ENCODE results near the gene OSBPL1A.

OSBPL1A gene

DNA sequence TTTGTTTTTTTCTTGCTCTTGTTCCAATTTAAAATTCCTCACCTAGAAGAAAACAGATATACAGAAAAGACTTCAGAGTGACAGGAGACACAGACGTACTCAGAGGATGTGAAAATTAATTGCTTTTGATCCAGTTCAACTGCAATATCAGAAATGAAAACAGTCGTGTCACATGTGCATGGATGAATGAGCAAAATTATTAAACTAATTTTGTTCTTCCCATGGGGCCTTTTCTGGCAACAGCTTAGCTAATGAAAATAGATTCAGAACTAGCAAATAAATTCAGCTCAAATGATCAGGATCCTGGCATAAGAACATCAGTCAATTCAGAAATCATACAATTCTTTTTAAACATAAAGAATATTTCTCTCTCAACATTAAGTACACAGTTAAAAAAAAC is 158.3 kb downstream of the OSBPL1A start:
- no peak overlapping the region for H3K27ac ChIP-seq (ENCODE audit: poor library complexity, severe bottlenecking)

DNA sequence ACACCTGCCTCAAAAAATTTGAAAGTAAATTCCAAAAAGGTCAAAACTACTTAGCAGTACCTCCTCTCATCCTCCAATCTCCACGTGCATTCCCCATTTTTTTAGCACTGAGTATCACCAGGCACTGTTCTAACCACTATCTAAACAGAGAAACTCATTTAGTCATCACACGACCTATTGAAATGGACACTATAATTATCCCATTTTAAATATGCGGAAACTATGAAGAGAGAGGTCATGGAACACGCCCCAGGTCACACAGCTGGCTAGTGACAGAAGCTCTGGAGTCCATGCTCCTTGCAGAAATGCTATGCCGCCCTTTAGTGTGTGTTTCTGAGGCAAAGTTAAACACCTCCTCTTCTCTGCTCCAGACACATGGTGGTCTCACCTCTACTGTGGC is 159.2 kb downstream of the OSBPL1A start:
- TF ChIP-seq CTCF (IDR thresholded peaks at IDR 0.05; ENCODE audit: poor library complexity, severe bottlenecking), result no peak
- DNase-seq (ENCODE audit: low spot score), result no peak
- H3K27ac ChIP-seq (ENCODE audit: poor library complexity, severe bottlenecking), result no peak overlapping the region
- H3K9me3 ChIP-seq (ENCODE audit: severe bottlenecking), result no peaks in the 10 kb centered on the region
- no peaks in the 10 kb centered on the region for H3K4me1 ChIP-seq (ENCODE audit: insufficient read depth, poor library complexity, severe bottlenecking)
- ATAC-seq (ENCODE audit: low read depth), result no peak
- no peaks in the 10 kb centered on the region for H3K27me3 ChIP-seq (ENCODE audit: insufficient read depth, poor library complexity, severe bottlenecking)
- no peak overlapping the region for H3K4me3 ChIP-seq (ENCODE audit: severe bottlenecking)
- peaks cover 3% of the 10 kb centered on the region; the same call in 1 of the 2 replicates for H3K36me3 ChIP-seq (ENCODE audit: low read depth)

More for the DNA sequence above, 158.3 kb downstream of the OSBPL1A start:
- ATAC-seq (ENCODE audit: low read depth) (no peak), DNase-seq (ENCODE audit: low spot score) (no peak)
- Histone ChIP-seq H3K27me3 (ENCODE audit: insufficient read depth, poor library complexity, severe bottlenecking) (no peaks in the 10 kb centered on the region), H3K9me3 (ENCODE audit: severe bottlenecking) (no peaks in the 10 kb centered on the region), H3K36me3 (ENCODE audit: low read depth) (peaks cover 2% of the 10 kb centered on the region; the same call in 1 of the 2 replicates), H3K4me1 (ENCODE audit: insufficient read depth, poor library complexity, severe bottlenecking) (no peaks in the 10 kb centered on the region), H3K4me3 (ENCODE audit: severe bottlenecking) (no peak overlapping the region)
- no peak for TF ChIP-seq CTCF (IDR thresholded peaks at IDR 0.05; ENCODE audit: poor library complexity, severe bottlenecking)

DNA sequence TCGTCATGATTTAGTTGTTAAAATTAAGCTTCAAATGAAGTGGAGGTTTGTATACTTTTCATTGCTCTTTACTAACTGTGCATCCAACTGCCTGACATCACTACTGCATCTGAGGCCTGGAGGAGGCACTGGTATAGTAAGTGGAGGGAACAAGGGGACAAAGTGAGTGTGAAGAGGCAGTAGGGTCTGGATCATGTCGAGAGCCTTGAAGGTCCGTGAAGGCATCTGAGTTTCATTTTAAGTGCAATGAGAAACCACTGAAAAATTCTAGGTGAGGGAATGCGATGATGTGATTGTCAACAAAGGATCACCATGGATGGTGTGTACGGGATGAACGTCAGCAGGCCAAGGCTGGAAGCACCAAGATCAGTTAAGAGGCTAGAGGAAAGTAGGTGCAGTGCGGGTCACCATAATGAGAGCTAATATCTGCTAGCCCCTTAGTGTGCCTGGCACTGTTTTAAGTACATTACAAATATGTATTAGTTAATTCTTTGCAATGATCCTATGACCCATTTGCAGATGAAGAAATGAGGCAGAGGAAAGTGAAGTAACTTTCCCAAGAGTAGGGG is 162.7 kb downstream of the OSBPL1A start:
- Histone ChIP-seq H3K4me1 (ENCODE audit: insufficient read depth, poor library complexity, severe bottlenecking) (peaks cover 13% of the 10 kb centered on the region), H3K27me3 (ENCODE audit: insufficient read depth, poor library complexity, severe bottlenecking) (no peaks in the 10 kb centered on the region), H3K9me3 (ENCODE audit: severe bottlenecking) (no peaks in the 10 kb centered on the region), H3K4me3 (ENCODE audit: severe bottlenecking) (no peak overlapping the region), H3K27ac (ENCODE audit: poor library complexity, severe bottlenecking) (no peak overlapping the region), H3K36me3 (ENCODE audit: low read depth) (peaks cover 3% of the 10 kb centered on the region; the same call in 1 of the 2 replicates)
- no peak for TF ChIP-seq CTCF (IDR thresholded peaks at IDR 0.05; ENCODE audit: poor library complexity, severe bottlenecking)
- DNase-seq (ENCODE audit: low spot score) (no peak), ATAC-seq (ENCODE audit: low read depth) (no peak)

DNA sequence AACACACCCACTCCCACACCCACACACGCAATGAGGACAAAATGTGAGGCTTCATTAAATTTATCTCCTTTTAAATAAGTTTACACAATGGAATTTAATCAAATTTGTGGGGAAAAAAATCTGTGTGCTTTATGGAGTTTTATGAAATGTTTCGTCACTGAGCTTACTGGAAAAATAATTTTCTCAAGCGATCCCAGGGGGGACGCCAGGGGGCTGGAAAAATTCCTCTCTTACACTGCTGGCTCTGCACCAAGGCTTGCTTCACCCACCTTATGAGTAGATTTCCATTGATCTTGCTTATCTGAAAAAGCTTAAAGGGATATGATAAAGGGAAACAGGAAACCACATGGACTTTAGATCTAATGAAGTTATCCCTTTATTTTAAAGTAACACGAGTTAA is 163.3 kb downstream of the OSBPL1A start:
- ATAC-seq (ENCODE audit: low read depth), result no peak
- Histone ChIP-seq H3K4me3 (ENCODE audit: severe bottlenecking) (no peak overlapping the region), H3K9me3 (ENCODE audit: severe bottlenecking) (no peaks in the 10 kb centered on the region)

More for the DNA sequence above, 163.3 kb downstream of the OSBPL1A start:
- Histone ChIP-seq H3K27ac (ENCODE audit: poor library complexity, severe bottlenecking) (no peak overlapping the region), H3K27me3 (ENCODE audit: insufficient read depth, poor library complexity, severe bottlenecking) (no peaks in the 10 kb centered on the region), H3K4me1 (ENCODE audit: insufficient read depth, poor library complexity, severe bottlenecking) (peaks cover 13% of the 10 kb centered on the region), H3K36me3 (ENCODE audit: low read depth) (peaks cover 3% of the 10 kb centered on the region; the same call in 1 of the 2 replicates)
- no peak for DNase-seq (ENCODE audit: low spot score)
- no peak for TF ChIP-seq CTCF (IDR thresholded peaks at IDR 0.05; ENCODE audit: poor library complexity, severe bottlenecking)
